HG03378 (cell line): Measurements from ENCODE around the gene CCNG2.
"Not testable (repeated sequence)": the region's sequence is repeated elsewhere in the genome, so short reads cannot be mapped to it uniquely, and the experiment has no call there.

Source experiments
- ATAC-seq: cut with Tn5 transposase; IDR thresholded peaks from one replicate; pipeline ENCODE4 v1.9.1; 2021; ENCODE audit warnings: mild to moderate bottlenecking, moderate library complexity; ENCODE audit not compliant: unreplicated experiment

CCNG2 gene, protein sequence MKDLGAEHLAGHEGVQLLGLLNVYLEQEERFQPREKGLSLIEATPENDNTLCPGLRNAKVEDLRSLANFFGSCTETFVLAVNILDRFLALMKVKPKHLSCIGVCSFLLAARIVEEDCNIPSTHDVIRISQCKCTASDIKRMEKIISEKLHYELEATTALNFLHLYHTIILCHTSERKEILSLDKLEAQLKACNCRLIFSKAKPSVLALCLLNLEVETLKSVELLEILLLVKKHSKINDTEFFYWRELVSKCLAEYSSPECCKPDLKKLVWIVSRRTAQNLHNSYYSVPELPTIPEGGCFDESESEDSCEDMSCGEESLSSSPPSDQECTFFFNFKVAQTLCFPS

GRCh38 chr4:77156912-77157858 lies at the start of gene CCNG2:
CCNG2 (plus strand) TSS chr4:77157207; CDS start chr4:77158533, 1,326 bp downstream.
- ATAC-seq: peak; percentile 15

- ATAC-seq: no peak
These were observed 46.3 kb upstream of the CCNG2 start for GRCh38 chr4:77110730-77111129.

GRCh38 chr4:77113069-77113468 lies 43.9 kb upstream of the CCNG2 start:
- no peak for ATAC-seq

GRCh38 chr4:77117721-77118120 lies 39.3 kb upstream of the CCNG2 start:
- no peak for ATAC-seq

GRCh38 chr4:77120886-77121508 lies 36.0 kb upstream of the CCNG2 start:
- ATAC-seq: peak; percentile 79

GRCh38 chr4:77121736-77122240 lies 35.2 kb upstream of the CCNG2 start:
- no peak for ATAC-seq

DNA sequence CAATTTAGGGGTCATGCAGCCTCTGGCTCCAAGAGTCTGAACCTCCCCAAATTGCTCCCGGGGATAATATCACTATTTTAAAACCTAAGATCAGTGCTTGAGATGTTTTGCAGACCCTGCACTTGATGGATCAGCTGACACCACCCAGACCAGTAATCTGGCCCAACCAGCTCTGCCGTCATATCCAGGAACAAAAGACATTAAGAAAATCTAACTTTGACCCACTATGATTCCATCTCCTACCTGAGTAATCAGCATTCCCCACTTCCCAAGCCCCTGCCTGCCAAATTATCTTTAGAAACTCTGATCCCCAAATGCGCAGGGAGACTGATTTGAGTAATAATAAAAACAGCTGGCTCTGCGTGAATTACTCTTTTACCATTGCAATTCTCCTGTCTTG lies 34.4 kb upstream of the CCNG2 start:
- ATAC-seq: no peak

DNA sequence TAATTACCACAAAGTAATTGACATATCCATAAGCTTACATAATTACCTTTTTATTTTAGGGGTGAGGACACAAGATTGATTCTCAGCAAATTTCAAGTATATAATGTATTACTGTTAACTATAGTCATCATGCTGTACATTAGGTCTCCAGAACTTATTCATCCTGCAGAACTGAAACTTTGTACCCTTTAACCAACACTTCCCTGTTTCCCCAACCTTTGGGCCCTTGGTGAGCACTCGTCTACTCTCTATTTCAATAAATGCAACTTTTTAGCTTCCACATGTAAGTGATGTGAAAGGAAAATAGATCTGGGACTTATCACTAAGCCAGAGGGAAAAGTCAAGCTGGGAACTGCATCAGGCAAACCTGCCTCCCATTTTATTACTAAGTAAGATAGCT lies 33.6 kb upstream of the CCNG2 start:
- no peak for ATAC-seq

- ATAC-seq: no peak
These were observed 32.4 kb upstream of the CCNG2 start for GRCh38 chr4:77124576-77124975.

- ATAC-seq: no peak
These were observed 31.0 kb upstream of the CCNG2 start for GRCh38 chr4:77125961-77126360.

GRCh38 chr4:77126809-77127208 lies 30.2 kb upstream of the CCNG2 start:
- ATAC-seq: peak; percentile 90

GRCh38 chr4:77127215-77127614 lies 29.8 kb upstream of the CCNG2 start:
- peak; percentile 50 for ATAC-seq

GRCh38 chr4:77127837-77128621 lies 29.0 kb upstream of the CCNG2 start:
- ATAC-seq: no peak

- ATAC-seq: no peak
These were observed 24.2 kb upstream of the CCNG2 start for GRCh38 chr4:77132652-77133312.

DNA sequence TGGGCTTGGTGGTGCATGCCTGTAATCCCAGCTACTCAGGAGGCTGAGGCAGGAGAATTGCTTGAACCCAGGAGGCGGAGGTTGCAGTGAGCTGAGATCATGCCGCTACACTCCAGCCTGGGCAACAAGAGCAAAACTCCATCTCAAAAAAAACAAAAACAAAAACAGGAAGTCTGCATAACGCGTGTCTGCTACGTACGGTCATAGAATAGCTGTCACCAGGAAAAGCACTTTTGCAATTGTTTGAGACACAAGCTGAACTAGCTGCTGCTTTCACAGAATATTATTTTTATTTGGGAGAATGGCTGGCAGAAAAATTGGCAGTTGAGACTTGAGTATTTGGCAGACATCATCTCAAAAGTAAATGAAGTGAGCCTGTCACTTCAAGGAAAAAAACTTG lies 19.6 kb upstream of the CCNG2 start:
- not testable (repeated sequence) for ATAC-seq

- ATAC-seq: no peak
These were observed 14.9 kb upstream of the CCNG2 start for GRCh38 chr4:77141964-77142645.

- no peak for ATAC-seq
These were observed 14.4 kb upstream of the CCNG2 start for GRCh38 chr4:77142646-77143028.

DNA sequence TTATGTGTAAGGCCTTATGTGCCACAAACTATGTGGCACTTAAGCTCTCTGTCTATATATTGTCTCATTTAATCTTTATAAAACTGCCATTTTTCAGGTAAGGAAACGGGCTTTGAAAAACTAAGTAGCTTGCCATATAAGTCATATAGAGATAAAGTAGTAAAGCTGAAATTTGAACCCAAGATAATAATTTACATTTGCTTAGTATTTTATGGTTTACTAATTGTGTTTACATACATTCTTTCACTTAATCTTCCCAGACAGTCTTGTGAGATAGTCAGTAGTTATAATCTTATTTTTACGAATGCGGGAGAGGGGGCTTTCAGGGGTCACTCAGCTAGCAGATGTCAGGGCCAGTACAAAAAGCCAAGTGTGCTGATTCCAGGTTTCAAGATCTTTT lies 13.9 kb upstream of the CCNG2 start:
- ATAC-seq: no peak

GRCh38 chr4:77145842-77146185 lies 11.2 kb upstream of the CCNG2 start:
- ATAC-seq: no peak
